T1000 (cell line): ENCODE results near the gene SCAMP5.

Source experiments
- DNase-seq: peaks from one replicate; lab custom pipeline; 2025; ENCODE audit warnings: mixed read lengths; lab: John Stamatoyannopoulos, UW

The SCAMP5 gene

DNA sequence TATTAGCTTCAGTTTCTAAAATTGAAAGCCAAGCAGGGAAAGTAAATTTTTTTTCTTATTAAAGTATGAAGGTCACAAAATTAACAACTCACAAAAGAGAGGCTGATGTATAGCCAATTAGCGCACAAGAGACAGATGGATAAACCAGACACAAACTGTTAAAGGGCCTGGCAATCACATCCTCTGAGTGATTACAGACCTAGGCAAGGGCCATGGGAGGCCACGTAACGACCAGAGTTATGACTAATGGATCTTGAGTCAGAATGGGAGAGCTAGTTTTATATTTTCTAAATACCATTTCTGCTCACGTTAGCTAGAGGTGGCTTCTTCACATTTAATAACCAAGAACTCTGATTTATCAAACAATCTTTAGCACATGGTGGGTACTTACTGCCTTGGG is 17.8 kb upstream of the SCAMP5 start:
- no peak for DNase-seq

DNA sequence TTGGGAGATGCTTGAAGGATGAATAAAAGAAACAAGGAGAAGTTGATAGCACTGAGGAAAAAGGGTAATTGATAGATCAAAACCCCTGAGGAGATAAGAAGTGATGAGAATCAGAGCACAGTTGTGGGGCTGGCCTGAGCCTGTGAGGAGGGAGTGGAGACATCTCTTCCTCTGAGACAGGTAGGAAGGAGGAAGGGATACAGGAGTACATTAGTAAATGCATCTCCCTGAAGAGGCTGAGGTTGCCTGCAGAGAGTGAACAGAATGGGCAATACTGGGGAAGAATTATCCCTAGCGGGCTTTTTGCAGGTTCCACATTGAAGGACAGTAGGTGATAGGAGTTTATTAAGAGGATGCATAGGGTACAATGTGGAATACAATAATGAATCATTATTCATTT is 17.3 kb upstream of the SCAMP5 start:
- DNase-seq = no peak

DNA sequence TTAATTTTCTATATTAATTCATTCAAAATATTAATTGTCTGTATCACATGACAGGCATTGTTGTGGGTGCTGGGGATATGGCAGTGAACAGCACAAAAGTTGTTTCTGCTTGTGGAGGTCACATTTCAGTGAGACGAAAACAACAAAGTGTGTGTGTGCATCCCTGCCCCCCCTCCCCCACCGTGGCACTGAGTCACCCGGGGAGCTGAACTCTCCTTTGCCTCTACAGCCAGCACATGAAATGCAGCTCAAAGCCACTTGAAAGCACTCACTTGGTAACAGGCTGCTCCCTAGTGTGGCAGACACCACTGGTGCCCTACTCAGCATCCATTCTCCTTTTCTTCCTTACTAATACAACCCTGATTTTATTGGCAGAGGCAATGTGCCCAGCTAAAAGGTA is 16.9 kb upstream of the SCAMP5 start:
- DNase-seq = no peak

DNA sequence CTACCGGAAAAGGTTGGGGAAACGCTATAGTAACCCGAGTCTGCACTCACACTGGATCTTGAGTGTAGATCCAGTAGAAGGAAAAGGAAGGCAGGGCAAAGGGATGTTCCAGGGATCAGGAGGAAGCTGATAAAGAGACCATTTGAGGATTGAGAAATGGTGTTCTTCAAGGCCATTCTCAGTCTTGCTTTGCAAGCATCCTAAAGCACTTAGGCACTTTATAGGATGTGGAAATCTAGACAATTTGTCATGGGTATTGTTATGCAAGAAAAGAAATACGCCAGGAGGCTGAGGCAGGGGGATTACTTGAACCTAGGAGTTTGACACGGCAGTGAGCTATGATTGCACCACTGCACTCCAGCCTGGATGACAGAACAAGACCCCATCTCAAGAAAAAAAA is 13.2 kb upstream of the SCAMP5 start:
- no peak for DNase-seq

DNA sequence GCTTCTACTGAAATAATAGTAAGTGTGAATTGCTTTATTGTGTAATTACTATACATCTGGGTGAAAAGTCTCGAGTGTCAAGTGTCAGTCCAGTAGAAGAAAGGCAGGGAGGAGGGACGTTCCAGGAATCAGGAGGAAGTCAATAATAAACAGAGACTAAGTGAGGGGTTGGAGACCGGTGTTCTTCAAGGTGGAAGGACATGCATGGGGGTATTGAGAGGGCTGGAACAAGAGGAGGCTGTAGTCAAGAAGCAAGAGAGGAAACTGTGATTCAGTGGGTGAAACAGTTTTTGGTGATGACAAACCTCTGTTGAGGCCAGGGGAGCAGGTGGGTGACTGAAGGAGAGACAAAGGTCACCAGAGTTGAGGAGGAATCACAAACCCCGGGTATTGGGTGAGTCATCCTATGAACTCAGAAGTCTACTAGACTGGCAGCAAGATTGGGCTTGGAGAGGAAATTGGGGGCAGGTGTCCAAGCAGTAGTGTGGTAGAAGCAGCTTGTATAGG is 11.6 kb upstream of the SCAMP5 start:
- no peak for DNase-seq

DNA sequence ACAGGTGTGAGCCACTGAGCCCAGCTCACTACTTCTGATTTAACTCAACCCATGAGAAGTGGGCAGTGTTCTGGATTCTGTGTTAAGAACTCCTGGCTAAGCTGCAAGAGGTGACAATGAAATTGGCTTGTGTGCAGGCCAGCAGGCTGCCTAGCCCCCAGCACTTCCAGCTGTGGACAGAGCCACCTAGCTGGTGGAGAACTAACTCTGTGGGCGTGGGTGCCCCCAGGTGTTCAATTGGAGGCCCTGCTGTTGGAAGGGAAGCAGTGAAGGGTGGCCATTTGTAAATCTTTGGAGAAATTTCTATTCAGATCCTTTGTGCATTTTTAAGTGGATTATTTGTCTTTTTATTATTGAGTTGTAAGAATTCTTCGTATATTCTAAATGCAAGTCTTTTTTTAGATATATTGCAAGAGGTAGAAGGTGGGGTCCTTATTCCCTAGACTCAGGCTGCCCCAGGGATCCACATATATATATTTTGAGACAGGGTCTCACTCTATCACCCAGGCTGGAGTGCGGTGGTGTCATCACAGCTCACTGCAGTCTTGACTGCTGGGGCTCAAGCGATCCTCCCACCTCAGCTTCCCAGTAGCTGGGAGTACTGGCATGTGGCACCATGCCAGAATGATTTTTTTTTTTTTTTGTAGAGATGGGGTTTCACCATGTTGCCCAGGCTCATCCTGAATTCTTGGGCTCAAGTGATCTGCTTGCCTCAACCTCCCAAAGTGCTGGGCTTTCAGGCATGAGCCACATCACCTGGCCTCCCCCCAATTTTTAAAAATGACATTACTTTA is 7.2 kb upstream of the SCAMP5 start:
- DNase-seq = no peak

DNA sequence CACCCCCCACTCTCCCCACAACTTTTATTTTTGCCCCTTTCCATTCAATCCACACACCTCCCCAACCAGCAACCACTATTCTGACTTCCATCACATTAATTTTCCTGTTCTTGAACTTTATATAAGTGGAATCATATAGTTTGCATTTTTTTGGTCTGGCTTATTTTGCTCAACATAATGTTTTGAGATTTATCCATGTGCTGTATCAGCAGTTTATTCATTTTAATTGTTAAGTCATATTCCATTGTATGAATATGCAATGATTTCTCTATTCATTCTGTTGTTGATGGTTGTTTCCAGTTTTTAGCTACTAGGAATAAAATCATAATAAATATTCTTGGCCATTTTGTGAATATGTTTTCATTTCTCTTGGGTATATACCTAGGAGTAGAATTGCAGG is 5.8 kb upstream of the SCAMP5 start:
- DNase-seq = no peak

DNA sequence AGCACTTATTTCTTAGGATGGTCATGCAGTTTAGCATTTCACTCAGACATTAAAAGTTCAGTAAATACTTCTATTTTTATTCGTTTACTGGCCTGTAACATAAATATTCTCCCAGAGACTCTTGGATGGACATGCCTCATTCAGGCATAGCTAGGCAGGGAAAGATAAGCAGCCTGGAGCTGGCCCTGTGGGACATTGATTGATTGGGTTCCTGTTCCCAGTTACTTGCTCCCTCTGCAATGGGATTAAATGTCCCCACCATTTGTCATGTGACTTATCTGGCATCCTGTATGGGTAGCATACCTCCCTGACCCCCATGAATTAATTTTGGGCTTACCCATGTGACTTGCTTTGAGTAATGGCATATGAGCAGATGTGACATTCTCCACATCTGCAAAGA is 2.7 kb upstream of the SCAMP5 start:
- no peak for DNase-seq

DNA sequence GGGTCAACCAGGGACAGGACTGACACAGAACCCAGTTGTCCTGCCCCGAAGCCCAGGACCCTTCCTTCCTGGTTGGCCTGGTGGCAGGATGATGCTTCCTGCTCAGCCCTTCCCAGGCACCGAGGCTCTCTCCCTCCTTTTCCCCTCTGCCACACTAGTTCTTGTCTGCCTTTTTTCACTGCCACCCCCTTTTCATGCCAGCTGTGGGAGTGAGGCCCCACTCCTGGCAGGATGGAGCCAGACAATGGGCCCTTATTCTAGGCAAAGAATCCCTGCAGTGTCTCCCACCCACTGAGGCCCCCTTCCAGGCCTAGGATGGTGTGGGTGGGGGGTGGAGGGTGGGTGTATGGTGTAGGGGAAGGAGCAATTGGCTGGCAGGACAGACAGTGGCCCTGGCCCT is 1.1 kb upstream of the SCAMP5 start:
- DNase-seq = no peak

DNA sequence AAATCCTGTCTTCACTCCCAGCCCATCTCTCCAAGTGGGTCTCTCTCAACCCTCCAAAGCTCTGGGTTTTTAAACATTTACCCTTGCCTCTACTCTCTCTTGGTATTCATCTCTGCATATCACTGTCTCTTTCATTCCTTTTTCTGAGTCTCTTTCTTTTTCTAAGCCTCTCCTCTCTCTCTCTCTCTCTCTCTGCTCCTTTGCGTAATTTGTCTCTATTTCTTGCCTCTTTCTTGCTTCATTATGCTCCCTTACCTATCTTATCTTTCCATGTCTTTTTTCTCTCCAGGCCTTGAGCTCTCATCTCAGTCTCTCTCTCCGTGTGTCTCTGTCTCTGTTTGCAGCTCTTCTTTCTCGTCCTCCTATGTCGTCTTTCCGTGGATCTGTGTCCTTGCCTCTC is 678 bp upstream of the SCAMP5 start:
- DNase-seq = no peak

DNA sequence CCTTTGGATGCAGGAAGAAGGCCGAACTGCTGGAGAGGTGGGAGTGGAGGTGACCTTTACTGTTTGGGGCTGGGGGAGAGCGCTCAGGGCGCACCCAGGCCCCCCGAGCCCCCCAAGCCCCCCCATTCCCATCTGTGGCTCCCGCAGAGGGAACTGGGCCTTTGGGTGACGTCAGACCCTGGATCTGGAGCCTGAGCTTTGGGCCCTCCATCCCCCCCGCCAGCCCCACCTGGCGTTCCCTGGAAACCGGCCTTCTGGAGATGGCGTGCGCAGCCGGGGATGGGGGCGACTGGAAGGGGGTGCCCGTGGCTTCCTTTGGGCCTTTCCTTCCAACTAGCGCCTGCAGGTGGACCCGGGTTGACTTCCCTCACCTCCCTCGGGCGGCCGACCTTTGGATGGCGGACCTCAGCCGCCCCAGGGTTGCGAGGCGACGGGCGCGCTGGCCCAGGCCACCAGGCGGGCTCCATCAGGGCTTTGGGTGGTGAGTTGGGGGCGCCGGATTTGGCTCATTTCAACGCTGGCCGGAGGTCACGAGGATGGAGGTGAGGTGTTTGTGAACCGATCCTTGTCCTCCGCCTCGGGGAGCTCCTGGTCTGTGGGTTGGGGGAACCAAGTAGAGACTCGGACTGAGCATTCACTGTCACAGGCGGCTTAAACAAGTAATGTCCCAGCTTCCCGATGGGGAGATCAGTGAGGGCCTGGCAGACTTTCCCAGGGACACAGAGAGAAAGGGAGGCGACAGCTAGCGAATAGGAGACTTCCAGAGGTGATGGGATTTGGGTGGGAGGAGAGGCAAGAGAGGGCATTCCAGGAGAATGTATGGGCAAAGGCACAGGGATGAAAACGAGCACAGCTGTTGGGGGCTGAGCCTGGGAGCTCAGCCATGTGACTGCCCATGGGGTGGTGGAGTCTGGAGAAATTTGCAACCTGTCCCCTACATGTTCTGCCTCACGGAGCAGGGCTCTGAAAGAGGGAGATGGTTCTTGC is 709 bp downstream of the SCAMP5 start:
- DNase-seq = no peak

DNA sequence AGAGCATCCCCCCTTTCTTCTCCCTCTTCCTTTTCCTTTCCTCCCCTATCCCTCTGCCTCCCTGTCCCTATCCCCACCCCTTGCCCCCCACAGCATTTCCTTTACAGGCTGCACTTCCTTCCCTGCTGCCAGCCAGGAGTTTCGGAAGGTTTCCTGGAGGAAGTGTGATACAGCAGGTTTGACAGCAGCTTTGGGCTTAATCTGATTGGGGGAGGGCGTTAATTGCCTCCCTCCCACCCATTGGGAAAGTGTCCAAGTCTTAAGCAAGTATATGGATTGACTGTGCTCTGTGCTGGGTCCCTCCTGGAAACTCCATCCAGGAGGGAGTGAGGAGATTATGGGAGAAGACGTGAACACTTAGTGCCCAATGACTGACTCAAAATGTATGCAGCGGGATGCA is 1.8 kb downstream of the SCAMP5 start:
- no peak for DNase-seq

DNA sequence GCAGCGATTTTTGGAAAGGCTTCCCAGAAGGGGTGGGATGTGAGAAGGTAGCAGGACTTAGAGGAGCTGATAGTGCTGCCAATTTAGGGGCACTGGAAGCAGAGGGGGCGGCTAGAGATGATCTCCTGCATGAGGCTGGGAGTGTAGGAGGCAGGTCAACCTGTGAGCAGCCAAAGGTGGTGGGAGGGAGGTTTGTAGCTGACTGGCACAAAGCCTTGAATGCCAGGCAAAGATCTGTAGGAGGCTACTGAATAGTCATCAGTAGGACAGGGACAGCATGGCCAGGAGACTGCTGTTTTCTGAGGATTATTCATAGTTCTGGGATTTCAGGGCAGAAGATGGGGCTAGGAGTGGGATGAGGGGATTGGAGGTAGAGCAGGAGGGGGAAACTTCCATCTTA is 2.2 kb downstream of the SCAMP5 start:
- no peak for DNase-seq

DNA sequence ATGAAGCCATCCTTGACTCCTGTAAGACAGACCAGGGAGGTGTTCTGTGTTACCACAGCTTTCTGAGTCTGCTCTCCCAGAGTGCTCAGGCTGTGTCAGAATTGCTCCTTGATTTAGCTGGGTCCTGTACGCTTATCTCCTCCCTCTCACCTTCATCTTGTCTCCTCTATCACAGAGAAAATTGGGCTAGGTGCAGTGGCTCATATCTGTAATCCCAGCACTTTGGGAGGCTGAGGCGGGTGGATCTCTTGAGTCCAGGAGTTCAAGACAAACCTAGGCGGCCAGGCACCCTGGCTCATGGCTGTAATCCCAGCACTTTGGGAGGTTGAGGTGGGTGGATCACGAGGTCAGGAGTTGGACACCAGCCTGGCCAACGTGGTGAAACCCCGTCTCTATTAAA is 5.9 kb downstream of the SCAMP5 start:
- DNase-seq = no peak

DNA sequence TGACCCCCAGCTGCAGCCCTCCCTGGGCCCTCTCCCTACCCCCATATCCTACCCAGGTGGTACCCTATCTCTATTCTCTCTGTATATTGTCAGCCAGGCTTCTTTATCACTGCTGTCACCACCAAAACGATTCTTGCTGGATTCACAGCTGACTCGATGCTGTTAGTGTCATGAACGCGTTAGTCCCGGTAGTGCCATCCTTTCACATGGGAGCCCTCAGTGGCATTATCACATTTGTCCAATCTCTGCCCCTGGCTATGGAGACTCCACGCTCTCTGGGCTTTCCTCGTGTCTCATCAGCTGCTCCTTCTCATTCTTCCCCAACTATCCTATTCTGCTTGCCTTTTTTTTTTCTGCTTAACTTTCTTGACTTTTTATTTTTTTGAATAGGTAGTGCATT is 7.0 kb downstream of the SCAMP5 start:
- no peak for DNase-seq

DNA sequence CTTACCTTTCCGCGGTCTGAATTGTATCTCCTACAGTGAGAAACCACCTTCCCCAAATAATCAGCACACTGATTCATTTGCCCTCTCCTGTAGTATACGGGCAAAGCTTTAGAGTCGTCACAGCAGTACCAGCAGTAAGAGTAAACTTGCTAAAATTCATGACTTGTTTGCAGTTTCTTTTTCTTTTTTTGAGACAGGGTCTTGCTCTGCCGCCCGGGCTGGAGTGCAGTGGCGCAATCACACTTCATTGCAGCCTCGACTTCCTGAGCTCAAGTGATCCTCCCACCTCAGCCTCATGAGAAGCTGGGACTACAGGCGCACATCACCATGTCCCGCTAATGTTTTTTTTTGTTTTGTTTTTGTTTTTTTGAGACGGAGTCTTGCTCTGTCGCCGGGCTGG is 11.9 kb downstream of the SCAMP5 start:
- no peak for DNase-seq

DNA sequence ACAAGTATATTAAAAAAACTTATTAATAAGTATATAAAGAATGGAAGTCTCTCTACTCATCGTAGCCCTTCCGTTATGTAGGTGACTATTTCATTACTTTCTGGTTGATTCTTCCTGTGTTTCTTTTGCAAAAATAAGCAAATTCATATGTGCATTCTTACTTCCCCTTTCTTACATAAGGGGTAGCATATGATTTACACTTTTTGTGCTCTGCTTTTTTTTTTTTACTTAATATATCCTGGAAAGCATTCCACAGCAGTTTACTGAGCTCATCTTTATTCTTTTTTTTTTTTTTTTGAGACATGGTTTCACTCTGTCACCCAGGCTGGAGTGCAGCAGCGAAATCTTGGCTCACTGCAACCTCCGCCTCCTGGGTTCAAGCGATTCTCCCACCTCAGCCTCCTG is 12.9 kb downstream of the SCAMP5 start:
- no peak for DNase-seq

DNA sequence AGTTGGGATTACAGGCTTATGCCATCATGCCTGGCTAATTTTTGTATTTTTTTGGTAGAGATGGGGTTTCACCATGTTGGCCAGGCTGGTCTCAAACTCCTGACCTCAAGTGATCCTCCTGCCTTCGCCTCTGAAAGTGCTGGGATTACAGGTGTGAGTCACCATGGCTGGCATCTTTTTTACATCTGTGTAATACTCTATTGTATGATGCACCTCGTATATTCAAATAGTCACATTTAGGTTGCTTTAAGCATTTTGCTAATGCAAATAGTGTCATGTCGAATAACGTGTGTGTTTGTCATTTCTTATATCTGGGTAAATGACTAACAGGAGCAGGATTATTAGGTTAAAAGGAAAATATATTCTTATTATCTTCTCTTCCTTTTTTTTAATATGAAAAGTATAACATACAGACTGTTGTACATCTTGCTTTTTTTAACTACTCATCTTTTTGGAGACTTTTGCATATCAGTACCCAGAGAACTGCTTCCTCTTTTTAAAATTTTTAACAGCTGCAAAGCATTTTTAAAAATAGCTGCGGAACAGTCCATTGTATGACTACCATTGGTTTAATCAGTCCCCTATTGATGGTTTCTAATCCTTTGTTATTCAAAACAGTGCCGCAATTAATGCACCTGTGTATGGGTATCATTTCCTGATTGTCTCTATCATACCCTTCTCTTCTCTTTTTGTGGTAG is 13.4 kb downstream of the SCAMP5 start:
- no peak for DNase-seq

DNA sequence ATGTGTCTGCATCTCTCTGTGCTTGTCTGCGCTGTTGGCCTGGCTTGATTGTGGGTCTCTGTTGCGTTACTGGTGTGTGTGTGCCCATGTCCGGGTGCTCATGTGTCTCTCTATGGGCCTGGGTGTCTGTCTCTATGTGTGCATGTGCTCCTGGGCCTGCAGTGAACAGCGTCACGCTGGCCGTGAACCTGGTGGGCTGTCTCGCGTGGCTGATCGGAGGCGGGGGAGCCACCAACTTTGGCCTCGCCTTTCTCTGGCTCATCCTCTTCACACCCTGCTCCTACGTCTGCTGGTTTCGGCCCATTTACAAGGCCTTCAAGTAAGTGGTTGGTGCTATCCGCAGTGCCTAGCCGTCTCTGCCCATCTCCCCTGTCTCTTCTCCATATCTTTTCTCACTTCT is 21.1 kb downstream of the SCAMP5 start:
- DNase-seq = no peak

DNA sequence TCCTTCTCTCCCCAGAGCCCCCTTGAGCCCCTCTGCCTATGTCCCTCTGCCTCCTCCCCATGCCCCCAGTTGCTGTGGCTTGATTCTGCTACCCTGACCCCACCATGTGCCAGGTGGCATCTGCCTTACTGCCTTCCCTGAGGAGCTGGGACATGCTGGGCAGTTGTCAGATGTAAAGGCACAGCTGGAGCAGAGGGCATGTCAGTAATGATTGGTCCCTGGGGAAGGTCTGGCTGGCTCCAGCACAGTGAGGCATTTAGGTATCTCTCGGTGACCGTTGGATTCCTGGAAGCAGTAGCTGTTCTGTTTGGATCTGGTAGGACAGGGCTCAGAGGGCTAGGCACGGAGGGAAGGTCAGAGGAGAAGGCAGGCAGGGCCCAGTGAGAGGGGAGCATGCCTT is 24.6 kb downstream of the SCAMP5 start:
- DNase-seq = no peak

DNA sequence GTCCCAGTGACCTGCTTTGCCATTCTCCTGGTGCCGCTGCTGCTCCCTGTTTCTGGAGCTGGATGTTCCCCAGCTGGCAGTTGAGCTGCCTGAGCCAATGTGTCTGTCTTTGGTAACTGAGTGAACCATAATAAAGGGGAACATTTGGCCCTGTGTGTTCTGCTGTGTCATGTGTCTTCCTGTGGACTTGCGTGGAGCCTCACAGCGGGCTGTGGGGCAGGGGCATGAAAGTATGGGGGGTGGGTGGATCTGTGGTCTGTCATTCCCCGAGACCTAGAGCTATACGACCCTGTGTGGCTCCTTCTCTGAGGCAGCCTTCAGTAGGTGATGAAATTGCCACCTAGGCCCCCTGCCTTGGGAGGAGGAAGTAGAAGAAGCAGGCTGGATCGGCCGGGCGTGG is 26.0 kb downstream of the SCAMP5 start:
- DNase-seq = no peak

DNA sequence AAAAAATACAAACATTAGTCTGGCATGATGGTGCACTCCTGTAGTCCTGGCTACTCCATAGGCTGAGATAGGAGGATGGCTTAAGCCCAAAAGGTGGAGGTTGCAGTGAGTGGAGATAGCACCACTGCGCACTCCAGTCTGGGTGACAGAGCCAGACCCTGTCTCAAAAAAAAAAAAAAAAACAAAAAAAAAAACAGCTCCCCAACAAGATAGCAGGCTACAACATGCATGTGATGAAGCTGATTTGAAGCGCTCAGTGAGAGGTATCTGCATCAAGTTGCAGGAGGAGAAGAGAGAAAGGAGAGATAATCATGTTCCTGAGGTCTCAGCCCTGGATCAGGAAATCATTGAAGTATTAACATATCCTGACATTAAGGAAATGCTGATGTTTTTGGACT is 27.4 kb downstream of the SCAMP5 start:
- no peak for DNase-seq
